Heart left ventricle (tissue), 16 donors: ENCODE results near the gene POU6F2. TPM values are rescaled to one million over a fixed set of nuclear protein-coding genes. Genes with fewer than 3 reads are reported as not detected.

Source experiments
- ATAC-seq, 4 donors: fragments of 200-7000 bp; cut with Tn5 transposase; one replicate each; pipeline ENCODE4 v1.9.1; 2020 to 2022; ENCODE audit warnings: moderate library complexity in 4 of 4, mild to moderate bottlenecking in 3 of 4, moderate number of reproducible peaks in 1 of 4
- DNase-seq, 5 donors: peaks; one replicate each; pipeline ENCODE4 v3.0.0-alpha.2; 2020
- H3K27ac ChIP-seq, 12 donors: fragments of 200-600 bp; sonication (generic) in 4 of 12; one replicate each; pipeline versions ENCODE4 v1.5.0 to v1.8.0; 2016 to 2022; ENCODE audit warnings: mild to moderate bottlenecking in 2 of 12
- H3K27me3 ChIP-seq, 9 donors: fragments of 200-600 bp; sonication (generic) in 2 of 9; one replicate each; pipeline versions ENCODE4 v1.5.1 to v1.8.0; 2016 to 2022; ENCODE audit warnings: mild to moderate bottlenecking in 3 of 9
- H3K36me3 ChIP-seq, 9 donors: fragments of 200-600 bp; sonication (generic) in 2 of 9; one replicate each; pipeline versions ENCODE4 v1.5.0 to v1.8.0; 2018 to 2022; ENCODE audit warnings: mild to moderate bottlenecking in 2 of 9
- H3K4me1 ChIP-seq, 12 donors: fragments of 200-600 bp; sonication (generic) in 4 of 12; one replicate each; pipeline versions ENCODE4 v1.5.0 to v1.8.0; 2016 to 2022; ENCODE audit warnings: mild to moderate bottlenecking in 3 of 12
- H3K4me3 ChIP-seq, 12 donors: fragments of 200-600 bp; sonication (generic) in 4 of 12; one replicate each; pipeline versions ENCODE4 v1.5.0 to v1.8.0; 2017 to 2022; ENCODE audit warnings: mild to moderate bottlenecking in 9 of 12, moderate library complexity in 4 of 12
- H3K9me3 ChIP-seq, 12 donors: fragments of 200-600 bp; sonication (generic) in 4 of 12; one replicate each; pipeline versions ENCODE4 v1.5.0 to v1.8.0; 2016 to 2022; ENCODE audit warnings: mild to moderate bottlenecking in 1 of 12
- POLR2A ChIP-seq, 2 donors: fragments of 450-650 bp; IDR thresholded peaks; one replicate each; pipeline ENCODE4 v1.6.1; 2017; ENCODE audit warnings: antibody characterized with exemption in 2 of 2, mild to moderate bottlenecking in 2 of 2, moderate library complexity in 2 of 2
- WGBS, 4 donors: extraction: QIAGEN DNeasy Blood & Tissue Kit in 2 of 4; methylation state at CpG; one replicate each; pipeline versions ENCODE4 v1.1.5 to v1.1.7; 2013 to 2018; 5-methylcytosine and 5-hydroxymethylcytosine counted together
- intact Hi-C, 10 donors: fragments of 100-400 bp; cut with DNase I; formaldehyde crosslinking; loops; one replicate each; pipeline versions ENCODE4 v1.11.1 to v1.14.2; 2022
- polyA plus RNA-seq, 2 donors: library from polyadenylated mRNA; stranded (reverse); fragments of 200-250 nt; gene quantifications; one replicate each; pipeline ENCODE4 v1.2.3, GENCODE V29; 2013
- total RNA-seq, 9 donors: library from RNA; depleted of rRNA in 2 of 9; stranded (reverse); fragments of >200 nt in 2 of 9; fragmentation: NEBNext Ultra II Directional in 3 of 9; extraction: Animal tissue kit (Norgen Biotek cat#: 25700) in 3 of 9; gene quantifications; one replicate each; pipeline versions ENCODE4 v1.1.0 to v1.2.4, GENCODE V29; 2016 to 2023
- TF ChIP-seq, protein P1 (sequence below), 12 donors: fragments of 200-600 bp; sonication (generic) in 4 of 12; IDR thresholded peaks; one replicate each; pipeline versions ENCODE4 v1.5.0 to v1.8.0; 2018 to 2022; ENCODE audit warnings: antibody characterized with exemption in 12 of 12, mild to moderate bottlenecking in 5 of 12
- donor health status: ischemic (EF 13 %, LVEDD 7.1; RV severe dilation, severe dysfunction).
- donor health status: healthy with polysubstance abuse.
- donor health status: DM: no; HTN: yes; CAD: no.
- donor health status: DM: no; HTN: no; CAD: no.
- donor health status: ischemic (EF 25% LVEDD 6.9; RV normal size, moderate dysfunction).
- donor health status: ischemic (EF 25% LVEDD 5.7; RV mildly dilated, moderate dysfunction).
- donor health status: healthy.
- donor health status: DM: yes; HTN: yes; CAD: no.
- donor health status: ischemic (EF 35%, LVEDD 5.7; RV mildly dilated, moderate dysfunction).
- donor health status: nonischemic (EF 11% LVEDD 7.7; RV severe dilation, severe dysfunction).
- donor health status: DM: yes; HTN: yes; CAD: no.
- donor health status: PGD.
- donor health status: ischemic (EF 29% LVEDD 5.4; RV normal size, mild dysfunction).
- donor health status: nonischemic (EF 23%, LVEDD 6.1; RV moderate dilation, normal function).

POU6F2 gene
- total and polyA plus RNA-seq, 11 donors, result 0.03 to 1.2 (median 0.38) TPM; not detected in 2

DNA sequence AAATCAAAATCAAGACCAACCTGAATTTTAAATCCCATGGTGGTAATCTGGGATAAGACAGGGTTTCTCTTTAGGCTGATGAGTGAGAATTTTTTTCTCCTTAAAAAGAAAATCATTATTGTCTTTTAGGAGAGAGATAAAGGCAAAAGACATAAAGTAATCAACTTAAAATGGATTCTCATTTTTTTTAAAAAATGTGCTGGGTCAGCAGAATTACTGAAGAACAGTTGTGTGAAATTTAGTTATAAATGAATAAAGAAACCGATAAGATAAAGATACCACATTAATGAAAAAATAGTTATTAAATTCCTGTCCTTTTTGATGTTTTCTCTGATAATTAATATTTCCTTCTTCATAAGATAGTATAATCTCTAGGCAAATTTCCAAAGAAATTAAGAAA lies 427.2 kb downstream of the POU6F2 start:
- intact Hi-C loops, result no loop called here
- no peaks in the 10 kb centered on the region for H3K27me3 ChIP-seq
- H3K36me3 ChIP-seq, result no peaks in the 10 kb centered on the region
- H3K4me3 ChIP-seq, result no peak overlapping the region
- H3K9me3 ChIP-seq, result no peaks in the 10 kb centered on the region
- TF ChIP-seq POLR2A (IDR thresholded peaks at IDR 0.05), result no peak
- TF ChIP-seq, protein P1, sequence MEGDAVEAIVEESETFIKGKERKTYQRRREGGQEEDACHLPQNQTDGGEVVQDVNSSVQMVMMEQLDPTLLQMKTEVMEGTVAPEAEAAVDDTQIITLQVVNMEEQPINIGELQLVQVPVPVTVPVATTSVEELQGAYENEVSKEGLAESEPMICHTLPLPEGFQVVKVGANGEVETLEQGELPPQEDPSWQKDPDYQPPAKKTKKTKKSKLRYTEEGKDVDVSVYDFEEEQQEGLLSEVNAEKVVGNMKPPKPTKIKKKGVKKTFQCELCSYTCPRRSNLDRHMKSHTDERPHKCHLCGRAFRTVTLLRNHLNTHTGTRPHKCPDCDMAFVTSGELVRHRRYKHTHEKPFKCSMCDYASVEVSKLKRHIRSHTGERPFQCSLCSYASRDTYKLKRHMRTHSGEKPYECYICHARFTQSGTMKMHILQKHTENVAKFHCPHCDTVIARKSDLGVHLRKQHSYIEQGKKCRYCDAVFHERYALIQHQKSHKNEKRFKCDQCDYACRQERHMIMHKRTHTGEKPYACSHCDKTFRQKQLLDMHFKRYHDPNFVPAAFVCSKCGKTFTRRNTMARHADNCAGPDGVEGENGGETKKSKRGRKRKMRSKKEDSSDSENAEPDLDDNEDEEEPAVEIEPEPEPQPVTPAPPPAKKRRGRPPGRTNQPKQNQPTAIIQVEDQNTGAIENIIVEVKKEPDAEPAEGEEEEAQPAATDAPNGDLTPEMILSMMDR (IDR thresholded peaks at IDR 0.05), result no peak
- H3K4me1 ChIP-seq, result no peaks in the 10 kb centered on the region
- DNase-seq, result no peak
- no peak overlapping the region for H3K27ac ChIP-seq
- 89 to 97% (median 93%) methylated on average over 1 of the region's 1 CpG for WGBS, 4 donors
- ATAC-seq, result no peak

DNA sequence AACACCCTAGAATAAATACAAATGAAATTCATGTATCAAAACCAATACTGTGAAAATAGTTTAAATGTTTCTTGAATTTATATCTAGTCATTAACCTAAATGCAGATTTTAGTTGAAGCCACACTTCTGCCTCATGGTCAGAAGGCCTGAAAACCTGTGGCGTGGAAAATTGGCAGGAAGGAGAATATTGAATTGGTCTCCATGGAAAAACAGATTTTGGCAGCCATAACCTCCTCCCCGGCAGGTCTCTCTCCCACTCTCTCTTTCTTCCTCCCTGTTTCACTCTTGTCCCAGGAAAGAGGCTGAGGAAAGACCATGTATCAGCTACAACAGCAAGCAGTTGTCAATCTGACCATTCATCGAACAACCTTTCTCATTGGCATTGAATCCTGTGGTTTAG lies 427.9 kb downstream of the POU6F2 start:
- Histone ChIP-seq H3K27me3 (no peaks in the 10 kb centered on the region), H3K27ac (no peak overlapping the region), H3K4me3 (no peak overlapping the region), H3K9me3 (no peaks in the 10 kb centered on the region), H3K4me1 (no peaks in the 10 kb centered on the region), H3K36me3 (no peaks in the 10 kb centered on the region)
- 79 to 83% (median 81%) methylated on average over 3 of the region's 3 CpGs for WGBS, 4 donors
- no peak for TF ChIP-seq POLR2A (IDR thresholded peaks at IDR 0.05)
- TF ChIP-seq, protein P1 (IDR thresholded peaks at IDR 0.05), result no peak
- no peak for DNase-seq
- intact Hi-C loops, result no loop called here
- ATAC-seq, result no peak

DNA sequence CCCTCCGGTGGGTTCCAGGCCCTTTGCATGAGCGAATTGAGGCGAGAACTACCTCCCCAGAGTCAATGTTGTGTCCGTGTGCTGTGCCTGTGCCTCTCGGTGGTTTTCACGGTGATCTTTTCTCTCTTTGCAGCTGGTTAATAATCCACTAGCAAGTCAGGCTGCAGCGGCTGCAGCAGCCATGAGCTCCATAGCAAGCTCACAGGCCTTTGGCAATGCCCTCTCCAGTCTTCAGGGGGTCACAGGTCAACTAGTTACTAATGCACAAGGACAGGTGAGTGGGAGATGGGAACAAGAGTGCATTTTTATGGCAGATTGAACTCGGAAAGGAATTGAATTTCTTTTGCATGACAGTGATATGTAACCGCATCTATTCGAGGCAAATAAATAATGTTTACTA lies 428.8 kb downstream of the POU6F2 start:
- no peak for DNase-seq
- intact Hi-C loops, result no loop called here
- 82 to 90% (median 87%) methylated on average over 10 of the region's 10 CpGs for WGBS, 4 donors
- Histone ChIP-seq H3K4me3 (no peak overlapping the region), H3K36me3 (no peaks in the 10 kb centered on the region), H3K27me3 (no peaks in the 10 kb centered on the region), H3K27ac (no peak overlapping the region), H3K9me3 (no peaks in the 10 kb centered on the region), H3K4me1 (no peaks in the 10 kb centered on the region)
- TF ChIP-seq POLR2A (IDR thresholded peaks at IDR 0.05), result no peak
- TF ChIP-seq, protein P1 (IDR thresholded peaks at IDR 0.05), result no peak
- ATAC-seq, result no peak

DNA sequence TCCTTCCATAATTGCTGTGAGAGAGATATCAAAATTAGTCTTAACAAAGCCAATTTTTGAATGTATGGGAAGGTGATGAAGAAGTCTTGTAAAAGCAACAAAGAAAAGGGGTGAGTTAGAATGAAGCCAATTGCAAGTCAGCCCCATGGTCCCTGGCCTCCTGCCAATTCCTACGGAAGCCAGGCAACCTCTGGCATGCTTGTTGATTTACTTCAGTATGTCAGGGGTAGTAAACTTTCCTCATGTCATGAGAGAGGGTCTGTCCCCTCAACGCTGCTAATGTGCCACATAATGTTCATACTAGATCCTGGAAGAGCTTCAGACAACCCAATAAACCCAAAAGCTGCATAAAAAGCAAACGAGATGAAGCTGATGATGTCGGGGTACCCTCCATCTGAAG lies 429.4 kb downstream of the POU6F2 start:
- intact Hi-C loops, result no loop called here
- Histone ChIP-seq H3K4me1 (no peaks in the 10 kb centered on the region), H3K4me3 (no peak overlapping the region), H3K36me3 (no peaks in the 10 kb centered on the region), H3K27me3 (no peaks in the 10 kb centered on the region), H3K9me3 (no peaks in the 10 kb centered on the region), H3K27ac (no peak overlapping the region)
- no peak for TF ChIP-seq POLR2A (IDR thresholded peaks at IDR 0.05)
- TF ChIP-seq, protein P1 (IDR thresholded peaks at IDR 0.05), result no peak
- DNase-seq (no peak), ATAC-seq (no peak)
- 54 to 58% (median 56%) methylated on average over 4 of the region's 4 CpGs for WGBS, 4 donors
